Measurements from ENCODE around the gene AKT1. TPM values are rescaled to one million over a fixed set of nuclear protein-coding genes. Genes with fewer than 3 reads are reported as not detected.

Gene AKT1
- total and polyA plus RNA-seq, 2 of the 13 experiments (the other 11 are each of a cell fraction or from before 2014, with no cell fraction given), result 96.2 to 116 TPM

GRCh38 chr14:104752735-104753527, 42.6 kb downstream of the AKT1 start, which contains the start of gene SIVA1 (continued):
- TF ChIP-seq ZNF251 (CRISPR knock-in tag; IDR thresholded peaks at IDR 0.05), result no peak; the same call in 1 of the 2 replicates
- peak; percentile 67; the same call in 1 of the 2 replicates for TF ChIP-seq KLF13 (CRISPR knock-in tag; IDR thresholded peaks at IDR 0.05)
- no peak for TF ChIP-seq ZFAT (CRISPR knock-in tag; conservative IDR thresholded peaks at IDR 0.05)
- TF ChIP-seq GATAD2A (CRISPR knock-in tag; IDR thresholded peaks at IDR 0.05), result no peak
- TF ChIP-seq SAP130 (CRISPR knock-in tag; IDR thresholded peaks at IDR 0.05; ENCODE audit: low read depth), result peak; percentile 87
- TF ChIP-seq ZNF816 (CRISPR knock-in tag; IDR thresholded peaks at IDR 0.05; ENCODE audit: borderline replicate concordance), result peak; percentile 76; the same call in 1 of the 2 replicates
- TF ChIP-seq SRF (IDR thresholded peaks at IDR 0.05; ENCODE audit: low read depth, low read length), result peak; percentile 50; the same call in 1 of the 2 replicates
- TF ChIP-seq HOXA3 (CRISPR knock-in tag; IDR thresholded peaks at IDR 0.05), result peak; percentile 99
- no peak for TF ChIP-seq ZNF790 (CRISPR knock-in tag; IDR thresholded peaks at IDR 0.05; ENCODE audit: borderline replicate concordance)
- no peak for TF ChIP-seq NFIC (IDR thresholded peaks at IDR 0.05; ENCODE audit: low read length)
- TF ChIP-seq ZNF205 (CRISPR knock-in tag; IDR thresholded peaks at IDR 0.05), result no peak
- TF ChIP-seq ZBTB37 (CRISPR knock-in tag; IDR thresholded peaks at IDR 0.05), result no peak
- TF ChIP-seq BCL3 (CRISPR knock-in tag; IDR thresholded peaks at IDR 0.05), result peak; percentile 36; the same call in 1 of the 2 replicates
- no peak; the same call in 1 of the 2 replicates for TF ChIP-seq MTF2 (CRISPR knock-in tag; IDR thresholded peaks at IDR 0.05; ENCODE audit: borderline replicate concordance)
- peak; percentile 85; the same call in 1 of the 2 replicates for TF ChIP-seq EEA1 (CRISPR knock-in tag; IDR thresholded peaks at IDR 0.05; ENCODE audit: borderline replicate concordance)
- no peak for TF ChIP-seq FOXA1 (IDR thresholded peaks at IDR 0.05)
- peak; percentile 18; the same call in 1 of the 2 replicates for TF ChIP-seq FOXA1 (CRISPR knock-in tag; IDR thresholded peaks at IDR 0.05)
- TF ChIP-seq ZNF616 (CRISPR knock-in tag; IDR thresholded peaks at IDR 0.05; ENCODE audit: low read depth), result 0 out of 2 replicates have a peak, but pooled peaks have one; percentile 28
- peak; percentile 62 for TF ChIP-seq RARA (CRISPR knock-in tag; IDR thresholded peaks at IDR 0.05)
- TF ChIP-seq NFATC3 (CRISPR knock-in tag; IDR thresholded peaks at IDR 0.05), result no peak
- peak; percentile 73; the same call in 1 of the 2 replicates for TF ChIP-seq KDM5A (IDR thresholded peaks at IDR 0.05; ENCODE audit: borderline replicate concordance, low read length)
- no peak for TF ChIP-seq ZFP37 (CRISPR knock-in tag; IDR thresholded peaks at IDR 0.05; ENCODE audit: borderline replicate concordance)
- no peak for TF ChIP-seq DBP (CRISPR knock-in tag; IDR thresholded peaks at IDR 0.05; ENCODE audit: not compliant biosample characterization)
- TF ChIP-seq HINFP (CRISPR knock-in tag; IDR thresholded peaks at IDR 0.05; ENCODE audit: low read depth), result peak; percentile 91
- TF ChIP-seq FOXM1 (CRISPR knock-in tag; IDR thresholded peaks at IDR 0.05), result no peak
